ENCODE measurements around the gene TPP2.

Gene TPP2

GRCh38 chr13:102724923-102725322 is 128.1 kb downstream of the TPP2 start:
- DNase-seq (ENCODE audit: low read depth, low spot score): no peak

- DNase-seq (ENCODE audit: low read depth, low spot score): no peak
These were observed 129.6 kb downstream of the TPP2 start for GRCh38 chr13:102726430-102726829.
